Measurements from ENCODE around the gene NDRG4. TPM values are rescaled to one million over a fixed set of nuclear protein-coding genes. Genes with fewer than 3 reads are reported as not detected.

NDRG4 gene, protein sequence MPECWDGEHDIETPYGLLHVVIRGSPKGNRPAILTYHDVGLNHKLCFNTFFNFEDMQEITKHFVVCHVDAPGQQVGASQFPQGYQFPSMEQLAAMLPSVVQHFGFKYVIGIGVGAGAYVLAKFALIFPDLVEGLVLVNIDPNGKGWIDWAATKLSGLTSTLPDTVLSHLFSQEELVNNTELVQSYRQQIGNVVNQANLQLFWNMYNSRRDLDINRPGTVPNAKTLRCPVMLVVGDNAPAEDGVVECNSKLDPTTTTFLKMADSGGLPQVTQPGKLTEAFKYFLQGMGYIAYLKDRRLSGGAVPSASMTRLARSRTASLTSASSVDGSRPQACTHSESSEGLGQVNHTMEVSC
- 100 to 1,000 TPM; 128 to 409 TPM for total RNA-seq
- polyA plus RNA-seq (ENCODE audit: insufficient read length in 2 of 2), result 100 to 1,000 TPM; 532 to 593 TPM
- long read RNA-seq, donor 1, transcript NDRG4-219 (1 exons, 2,700 nt), result major isoform, 198 of 271 reads
- long read RNA-seq, donor 1, transcript NDRG4-236 (14 exons, 3,265 nt), result minor isoform, 30 of 271 reads
- long read RNA-seq, donor 1, transcript NDRG4-201 (16 exons, 3,324 nt), result minor isoform, 6 of 271 reads
- long read RNA-seq, donor 1, transcript NDRG4-202 (15 exons, 1,375 nt), result minor isoform, 8 of 271 reads
- long read RNA-seq, donor 1, partial matches to known transcripts, result 21 of 271 reads
- long read RNA-seq, donor 1, other reads (novel, unspliced or antisense), result 0 of 271 reads
- long read RNA-seq, donor 2, transcript NDRG4-236 (14 exons, 3,265 nt), result minor isoform, 9 of 120 reads
- long read RNA-seq, donor 2, transcript NDRG4-219 (1 exons, 2,700 nt), result major isoform, 100 of 120 reads
- long read RNA-seq, donor 2, partial matches to known transcripts, result 5 of 120 reads
- long read RNA-seq, donor 2, other reads (novel, unspliced or antisense), result 0 of 120 reads
- long read RNA-seq, donor 3, transcript NDRG4-219 (1 exons, 2,700 nt), result major isoform, 122 of 144 reads
- long read RNA-seq, donor 3, transcript NDRG4-202 (15 exons, 1,375 nt), result minor isoform, 6 of 144 reads
- long read RNA-seq, donor 3, transcript NDRG4-236 (14 exons, 3,265 nt), result minor isoform, 12 of 144 reads
- long read RNA-seq, donor 3, partial matches to known transcripts, result 0 of 144 reads
- long read RNA-seq, donor 3, other reads (novel, unspliced or antisense), result 0 of 144 reads
- long read RNA-seq, donor 4, transcript NDRG4-219 (1 exons, 2,700 nt), result major isoform, 5 of 5 reads
- long read RNA-seq, donor 4, partial matches to known transcripts, result 0 of 5 reads
- long read RNA-seq, donor 4, other reads (novel, unspliced or antisense), result 0 of 5 reads

- Histone ChIP-seq H3K9me3 (ENCODE audit: control insufficient read depth, insufficient read depth, low read length) (no peaks in the 10 kb centered on the region), H3K36me3 (ENCODE audit: control insufficient read depth, insufficient read depth, low read length) (peaks cover 36% of the 10 kb centered on the region), H3K27me3 (ENCODE audit: control insufficient read depth, insufficient read depth, low read length) (no peaks in the 10 kb centered on the region), H3K4me3 (ENCODE audit: low read depth, low read length) (peak within 1 kb of the TSS; percentile 69), H3K4me1 (ENCODE audit: control insufficient read depth, insufficient read depth, low read length) (peaks cover 95% of the 10 kb centered on the region), H3K27ac (ENCODE audit: low read depth, low read length) (peak within 1 kb of the TSS; percentile 84)
- DNase-seq (ENCODE audit: low read depth in 4 of 6, low spot score in 6 of 6), result peak in 5 of 6 donors; percentile 86 to 99 (median 96)
- WGBS (ENCODE audit: insufficient coverage), result 12% methylated on average over 22 of the region's 24 CpGs
Observed at GRCh38 chr16:58499615-58500351, at the start of gene NDRG4. Gene NDRG4, plus strand, starts transcription at chr16:58500143. Its CDS starts 106 bp downstream, at chr16:58500249.

DNA sequence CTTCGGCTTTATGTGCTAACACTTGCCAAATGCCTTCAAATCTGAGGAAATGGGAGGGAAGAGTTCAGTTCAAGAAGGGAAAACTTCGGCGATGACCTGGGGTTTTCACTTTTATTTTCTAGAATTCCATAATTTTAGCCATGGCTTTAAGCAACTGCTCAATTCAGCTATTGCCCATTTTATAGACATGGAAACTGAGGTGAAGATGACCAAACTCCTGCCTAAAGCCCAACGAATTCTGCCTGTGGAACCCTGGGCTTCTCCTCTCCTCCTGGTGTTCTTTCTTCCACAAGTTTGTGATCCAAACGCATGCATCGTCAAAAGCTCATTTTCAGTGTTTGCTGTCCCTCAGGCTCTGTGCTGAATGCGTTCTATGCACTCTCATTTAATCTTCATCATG lies 49.4 kb upstream of the NDRG4 start:
- 88% methylated on average over 2 of the region's 7 CpGs for WGBS (ENCODE audit: insufficient coverage)
- H3K36me3 ChIP-seq (ENCODE audit: control insufficient read depth, insufficient read depth, low read length), result no peaks in the 10 kb centered on the region

DNA sequence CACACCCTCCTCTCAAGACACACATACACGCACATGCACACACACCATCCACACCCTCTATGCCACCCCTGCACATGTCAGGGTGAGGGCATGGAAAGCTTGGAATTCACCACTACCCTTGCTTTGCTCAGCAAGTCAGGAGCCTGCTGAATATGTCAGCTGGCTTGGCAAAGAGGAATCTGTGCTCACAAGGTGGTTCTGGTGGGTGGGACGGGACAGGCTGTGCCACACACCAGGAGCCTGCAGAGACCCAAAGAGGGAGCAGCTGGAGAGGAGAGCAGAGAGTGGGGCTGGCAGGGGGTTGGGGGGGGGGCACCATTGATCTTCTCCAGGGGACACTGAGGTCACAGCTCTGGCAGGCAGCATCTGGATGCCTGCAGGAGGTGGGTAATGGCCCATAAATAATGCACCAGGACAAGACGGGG lies 48.7 kb upstream of the NDRG4 start:
- Histone ChIP-seq H3K9me3 (ENCODE audit: control insufficient read depth, insufficient read depth, low read length) (no peaks in the 10 kb centered on the region), H3K4me1 (ENCODE audit: control insufficient read depth, insufficient read depth, low read length) (peaks cover 9% of the 10 kb centered on the region), H3K27me3 (ENCODE audit: control insufficient read depth, insufficient read depth, low read length) (no peaks in the 10 kb centered on the region), H3K27ac (ENCODE audit: low read depth, low read length) (no peak overlapping the region), H3K36me3 (ENCODE audit: control insufficient read depth, insufficient read depth, low read length) (no peaks in the 10 kb centered on the region), H3K4me3 (ENCODE audit: low read depth, low read length) (no peak overlapping the region)
- 33% methylated on average over 3 of the region's 3 CpGs for WGBS (ENCODE audit: insufficient coverage)
- peak in 1 of 6 donors; percentile 25 for DNase-seq (ENCODE audit: low read depth in 4 of 6, low spot score in 6 of 6)

More for the DNA sequence above, 49.4 kb upstream of the NDRG4 start:
- no peak overlapping the region for H3K4me3 ChIP-seq (ENCODE audit: low read depth, low read length)
- H3K27me3 ChIP-seq (ENCODE audit: control insufficient read depth, insufficient read depth, low read length), result no peaks in the 10 kb centered on the region
- H3K4me1 ChIP-seq (ENCODE audit: control insufficient read depth, insufficient read depth, low read length), result peaks cover 9% of the 10 kb centered on the region
- DNase-seq (ENCODE audit: low read depth in 4 of 6, low spot score in 6 of 6), result no peak
- H3K9me3 ChIP-seq (ENCODE audit: control insufficient read depth, insufficient read depth, low read length), result no peaks in the 10 kb centered on the region
- H3K27ac ChIP-seq (ENCODE audit: low read depth, low read length), result no peak overlapping the region

- no peak for DNase-seq (ENCODE audit: low read depth in 4 of 6, low spot score in 6 of 6)
- no CpG with 5 or more reads among the region's 1 CpG for WGBS (ENCODE audit: insufficient coverage)
- Histone ChIP-seq H3K4me1 (ENCODE audit: control insufficient read depth, insufficient read depth, low read length) (peaks cover 9% of the 10 kb centered on the region), H3K27ac (ENCODE audit: low read depth, low read length) (no peak overlapping the region), H3K4me3 (ENCODE audit: low read depth, low read length) (no peak overlapping the region), H3K27me3 (ENCODE audit: control insufficient read depth, insufficient read depth, low read length) (no peaks in the 10 kb centered on the region), H3K36me3 (ENCODE audit: control insufficient read depth, insufficient read depth, low read length) (no peaks in the 10 kb centered on the region), H3K9me3 (ENCODE audit: control insufficient read depth, insufficient read depth, low read length) (no peaks in the 10 kb centered on the region)
Observed at GRCh38 chr16:58451945-58452401, 48.0 kb upstream of the NDRG4 start.

- Histone ChIP-seq H3K4me1 (ENCODE audit: control insufficient read depth, insufficient read depth, low read length) (peaks cover 9% of the 10 kb centered on the region), H3K9me3 (ENCODE audit: control insufficient read depth, insufficient read depth, low read length) (no peaks in the 10 kb centered on the region), H3K4me3 (ENCODE audit: low read depth, low read length) (no peak overlapping the region), H3K27me3 (ENCODE audit: control insufficient read depth, insufficient read depth, low read length) (no peaks in the 10 kb centered on the region), H3K36me3 (ENCODE audit: control insufficient read depth, insufficient read depth, low read length) (no peaks in the 10 kb centered on the region), H3K27ac (ENCODE audit: low read depth, low read length) (no peak overlapping the region)
- 81% methylated on average over 3 of the region's 3 CpGs for WGBS (ENCODE audit: insufficient coverage)
- DNase-seq (ENCODE audit: low read depth in 4 of 6, low spot score in 6 of 6), result no peak
Observed at GRCh38 chr16:58452640-58453039, 47.3 kb upstream of the NDRG4 start.

GRCh38 chr16:58454178-58454577 lies 45.8 kb upstream of the NDRG4 start:
- Histone ChIP-seq H3K36me3 (ENCODE audit: control insufficient read depth, insufficient read depth, low read length) (no peaks in the 10 kb centered on the region), H3K27me3 (ENCODE audit: control insufficient read depth, insufficient read depth, low read length) (no peaks in the 10 kb centered on the region), H3K4me3 (ENCODE audit: low read depth, low read length) (no peak overlapping the region), H3K9me3 (ENCODE audit: control insufficient read depth, insufficient read depth, low read length) (no peaks in the 10 kb centered on the region), H3K4me1 (ENCODE audit: control insufficient read depth, insufficient read depth, low read length) (peaks cover 9% of the 10 kb centered on the region), H3K27ac (ENCODE audit: low read depth, low read length) (no peak overlapping the region)
- WGBS (ENCODE audit: insufficient coverage), result 100% methylated on average over 1 of the region's 2 CpGs
- no peak for DNase-seq (ENCODE audit: low read depth in 4 of 6, low spot score in 6 of 6)

- Histone ChIP-seq H3K4me1 (ENCODE audit: control insufficient read depth, insufficient read depth, low read length) (peaks cover 9% of the 10 kb centered on the region), H3K27ac (ENCODE audit: low read depth, low read length) (no peak overlapping the region), H3K9me3 (ENCODE audit: control insufficient read depth, insufficient read depth, low read length) (no peaks in the 10 kb centered on the region), H3K4me3 (ENCODE audit: low read depth, low read length) (no peak overlapping the region), H3K36me3 (ENCODE audit: control insufficient read depth, insufficient read depth, low read length) (no peaks in the 10 kb centered on the region), H3K27me3 (ENCODE audit: control insufficient read depth, insufficient read depth, low read length) (no peaks in the 10 kb centered on the region)
- no peak for DNase-seq (ENCODE audit: low read depth in 4 of 6, low spot score in 6 of 6)
- 95% methylated on average over 5 of the region's 5 CpGs for WGBS (ENCODE audit: insufficient coverage)
Observed at GRCh38 chr16:58454856-58455255, 45.1 kb upstream of the NDRG4 start.

DNA sequence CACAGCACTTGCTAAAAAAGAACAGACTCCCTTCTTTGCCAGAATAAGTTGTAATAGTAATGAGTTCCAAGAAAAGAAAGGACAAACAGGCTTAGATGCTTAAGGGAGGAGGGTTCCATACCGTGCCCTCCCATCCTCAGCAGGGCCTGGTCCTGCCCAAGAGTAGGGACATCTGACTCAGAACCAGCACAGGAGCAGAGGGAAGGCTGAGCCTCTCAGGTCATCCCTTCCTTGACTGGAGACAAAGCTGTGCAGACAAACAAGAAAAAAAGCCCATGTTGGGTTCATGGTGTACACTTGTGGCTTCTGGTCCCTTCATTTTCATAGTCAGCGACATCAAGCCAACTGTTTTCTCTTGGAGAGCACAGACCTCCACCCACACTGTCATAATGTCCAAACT lies 44.2 kb upstream of the NDRG4 start:
- 83% methylated on average over 1 of the region's 2 CpGs for WGBS (ENCODE audit: insufficient coverage)
- Histone ChIP-seq H3K36me3 (ENCODE audit: control insufficient read depth, insufficient read depth, low read length) (no peaks in the 10 kb centered on the region), H3K9me3 (ENCODE audit: control insufficient read depth, insufficient read depth, low read length) (no peaks in the 10 kb centered on the region), H3K4me3 (ENCODE audit: low read depth, low read length) (no peak overlapping the region), H3K27me3 (ENCODE audit: control insufficient read depth, insufficient read depth, low read length) (no peaks in the 10 kb centered on the region), H3K27ac (ENCODE audit: low read depth, low read length) (no peak overlapping the region), H3K4me1 (ENCODE audit: control insufficient read depth, insufficient read depth, low read length) (peaks cover 9% of the 10 kb centered on the region)
- no peak for DNase-seq (ENCODE audit: low read depth in 4 of 6, low spot score in 6 of 6)

Measured in spinal cord (tissue), 10 donors.